ENCODE results near the gene MRPL53. TPM values are rescaled to one million over a fixed set of nuclear protein-coding genes. Genes with fewer than 3 reads are reported as not detected.
A peak's percentile ranks its signal among the peaks of the same experiment; 100 is the strongest.

Gene MRPL53
- total and polyA plus RNA-seq, 2 of the 13 experiments (the other 11 are each of a cell fraction or from before 2014, with no cell fraction given), result 34.3 to 51.9 TPM

GRCh38 chr2:74441690-74442482, 30.6 kb downstream of the MRPL53 start, which contains the start of gene RTKN (continued):
- TF ChIP-seq CHD4 (IDR thresholded peaks at IDR 0.05; ENCODE audit: borderline replicate concordance, low read length), result no peak
- TF ChIP-seq E2F2 (CRISPR knock-in tag; IDR thresholded peaks at IDR 0.05; ENCODE audit: borderline replicate concordance), result peak; percentile 62; the same call in 1 of the 2 replicates
- peak; percentile 63; the same call in 1 of the 2 replicates for TF ChIP-seq ZNF639 (CRISPR knock-in tag; conservative IDR thresholded peaks at IDR 0.05)
- peak; percentile 87 for TF ChIP-seq XRCC5 (optimal IDR thresholded peaks at IDR 0.05; ENCODE audit: low read length)
- TF ChIP-seq MAFK (conservative IDR thresholded peaks at IDR 0.05 in 1 of 2, IDR thresholded peaks at IDR 0.05 in 1 of 2; ENCODE audit: low read length in 2 of 2), result no peak
- TF ChIP-seq PAXIP1 (CRISPR knock-in tag; conservative IDR thresholded peaks at IDR 0.05), result peak; percentile 78
- no peak for TF ChIP-seq ZNF672 (CRISPR knock-in tag; IDR thresholded peaks at IDR 0.05)
- peak; percentile 64 for TF ChIP-seq ZBED4 (CRISPR knock-in tag; IDR thresholded peaks at IDR 0.05; ENCODE audit: borderline replicate concordance)
- peak; percentile 85 for TF ChIP-seq ZNF576 (CRISPR knock-in tag; IDR thresholded peaks at IDR 0.05)
- peak; percentile 66; the same call in 1 of the 2 replicates for TF ChIP-seq REL (CRISPR knock-in tag; conservative IDR thresholded peaks at IDR 0.05)
- TF ChIP-seq MLXIP (CRISPR knock-in tag; IDR thresholded peaks at IDR 0.05; ENCODE audit: borderline replicate concordance), result peak; percentile 18; the same call in 1 of the 2 replicates

All from HepG2 (cell line).